IPS-20b (cell line): ENCODE results near the gene RAP1GAP.

ENCODE experiments used
- H3K27ac ChIP-seq: one replicate; pipeline ENCODE4 v1.5.1; 2013; ENCODE audit warnings: low read length
- H3K27me3 ChIP-seq: 2 replicates; pipeline ENCODE4 v1.6.1; 2013; ENCODE audit warnings: mild to moderate bottlenecking, low read length, inconsistent platforms; ENCODE audit not compliant: insufficient read depth
- H3K36me3 ChIP-seq: 2 replicates; pipeline ENCODE4 v1.6.1; 2013; ENCODE audit warnings: low read depth, mild to moderate bottlenecking, inconsistent platforms, low read length, moderate library complexity; ENCODE audit not compliant: insufficient read depth
- H3K4me1 ChIP-seq: 2 replicates; pipeline ENCODE4 v1.6.1; 2013; ENCODE audit warnings: mild to moderate bottlenecking, control low read depth, inconsistent platforms, low read length, moderate library complexity; ENCODE audit not compliant: insufficient read depth
- H3K4me3 ChIP-seq: 2 replicates; pipeline ENCODE4 v1.5.1; 2013; ENCODE audit warnings: mild to moderate bottlenecking, low read length, inconsistent platforms
- H3K9ac ChIP-seq: 2 replicates; pipeline ENCODE4 v1.6.1; 2013; ENCODE audit warnings: low read depth, mild to moderate bottlenecking, inconsistent platforms, low read length, moderate library complexity
- H3K9me3 ChIP-seq: 2 replicates; pipeline ENCODE4 v1.6.1; 2013; ENCODE audit warnings: mild to moderate bottlenecking, low read depth, low read length, inconsistent platforms; ENCODE audit not compliant: insufficient read depth

The RAP1GAP gene

DNA sequence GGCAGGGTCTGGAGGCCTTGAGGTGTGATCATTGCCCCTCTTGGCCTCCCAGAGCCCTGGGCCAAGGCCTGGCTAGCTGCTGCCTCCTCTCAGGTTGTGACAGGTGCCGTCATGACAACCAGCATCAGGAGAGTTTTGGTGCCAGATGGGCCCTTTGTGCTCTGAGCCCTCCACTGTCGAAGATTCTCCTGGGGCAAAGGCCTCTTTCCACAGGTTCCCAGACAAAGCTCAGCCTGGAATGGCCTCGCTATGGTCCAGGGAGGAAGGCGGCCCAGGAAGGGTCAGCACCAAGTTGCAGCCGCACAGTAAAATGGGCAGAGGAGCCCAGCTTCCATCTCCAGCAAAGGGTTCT is 81.6 kb downstream of the RAP1GAP start:
- Histone ChIP-seq H3K36me3 (no peaks in the 10 kb centered on the region), H3K4me1 (peaks cover 18% of the 10 kb centered on the region; the same call in 1 of the 2 replicates), H3K9me3 (no peaks in the 10 kb centered on the region), H3K9ac (no peak overlapping the region), H3K27ac (no peak overlapping the region), H3K27me3 (peaks cover 36% of the 10 kb centered on the region), H3K4me3 (no peak overlapping the region)

DNA sequence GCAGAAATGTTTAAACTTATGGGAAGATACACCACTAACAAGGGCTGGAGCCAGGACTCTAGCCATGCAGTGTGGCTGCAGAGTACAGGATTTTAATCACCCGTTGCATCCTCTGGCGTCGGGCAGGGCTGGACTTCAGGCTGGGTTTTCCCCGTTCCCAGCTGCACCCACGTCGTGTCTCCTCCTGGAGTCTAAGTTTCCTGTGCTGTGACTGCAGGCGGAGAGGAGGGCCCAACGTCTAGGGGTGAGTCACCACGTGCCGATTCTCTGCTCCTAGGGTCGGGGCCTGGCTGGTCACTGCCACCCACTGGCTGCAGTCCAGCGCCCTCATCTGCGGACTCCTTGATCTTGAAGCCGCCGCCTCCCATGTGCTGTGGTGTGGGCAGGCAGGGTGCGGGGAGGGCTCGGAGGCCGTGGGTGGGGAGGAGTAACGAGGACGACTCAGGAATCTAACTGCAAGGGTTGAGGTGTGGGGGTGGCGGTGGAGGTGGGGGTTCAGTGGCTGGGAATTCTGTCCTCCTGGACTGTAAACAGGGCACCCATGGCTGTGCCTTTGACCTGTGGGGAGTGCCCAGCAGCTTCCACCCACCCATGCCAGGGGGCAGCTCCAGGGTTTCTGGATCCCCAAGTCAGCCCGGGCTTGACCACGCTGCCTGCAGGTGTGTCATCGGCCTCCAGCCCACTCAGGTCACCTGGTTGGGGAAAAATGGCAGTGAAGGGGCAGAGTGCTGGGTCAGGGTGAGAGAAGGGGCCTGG is 82.1 kb downstream of the RAP1GAP start:
- Histone ChIP-seq H3K27ac (no peak overlapping the region), H3K9ac (no peak overlapping the region), H3K36me3 (no peaks in the 10 kb centered on the region), H3K4me3 (no peak overlapping the region), H3K9me3 (no peaks in the 10 kb centered on the region), H3K27me3 (peaks cover 36% of the 10 kb centered on the region), H3K4me1 (peaks cover 18% of the 10 kb centered on the region; the same call in 1 of the 2 replicates)

DNA sequence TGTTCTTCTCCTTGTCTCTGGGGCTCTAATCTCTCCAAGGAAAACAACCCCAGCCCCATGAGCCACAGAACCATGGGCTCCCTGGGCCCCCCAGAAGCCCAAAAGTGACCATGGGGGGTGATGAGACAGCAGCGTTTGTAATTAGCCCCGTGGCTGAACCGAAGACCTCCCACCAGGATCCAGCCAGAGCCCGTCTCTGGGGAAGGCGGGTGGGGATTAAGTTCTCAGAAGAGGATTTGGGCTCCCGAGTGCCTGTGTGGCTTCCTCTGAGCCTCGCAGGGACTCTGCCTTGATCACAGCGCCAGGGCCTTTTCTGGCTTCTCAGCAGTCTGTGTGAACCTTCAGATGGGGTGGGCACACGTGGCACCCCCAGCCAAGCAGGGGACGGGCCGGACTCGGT is 82.9 kb downstream of the RAP1GAP start:
- Histone ChIP-seq H3K4me1 (peaks cover 11% of the 10 kb centered on the region; the same call in 1 of the 2 replicates), H3K4me3 (no peak overlapping the region), H3K36me3 (no peaks in the 10 kb centered on the region), H3K27ac (no peak overlapping the region), H3K9me3 (no peaks in the 10 kb centered on the region), H3K9ac (no peak overlapping the region), H3K27me3 (peaks cover 36% of the 10 kb centered on the region)

DNA sequence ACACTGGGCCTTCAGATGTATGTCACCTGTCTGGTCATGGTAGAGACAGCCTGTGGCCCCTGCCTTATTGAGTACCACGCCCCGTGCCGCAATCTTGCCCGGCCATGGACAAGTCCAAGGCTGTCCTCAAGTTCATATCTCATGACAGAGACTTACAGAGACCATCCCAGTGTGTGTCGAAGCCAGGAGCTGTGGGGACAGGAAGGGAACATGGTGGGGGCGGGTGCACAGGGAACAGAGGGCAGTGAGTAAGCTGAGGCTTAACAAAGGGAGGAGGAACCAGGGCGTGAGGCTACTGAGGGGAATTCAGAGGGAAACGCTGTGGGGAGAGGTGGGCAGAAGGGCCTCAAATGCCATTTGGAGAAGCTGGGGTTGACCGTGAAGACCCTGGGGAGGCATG is 84.1 kb downstream of the RAP1GAP start:
- Histone ChIP-seq H3K27me3 (peaks cover 36% of the 10 kb centered on the region), H3K9ac (no peak overlapping the region), H3K36me3 (no peaks in the 10 kb centered on the region)

DNA sequence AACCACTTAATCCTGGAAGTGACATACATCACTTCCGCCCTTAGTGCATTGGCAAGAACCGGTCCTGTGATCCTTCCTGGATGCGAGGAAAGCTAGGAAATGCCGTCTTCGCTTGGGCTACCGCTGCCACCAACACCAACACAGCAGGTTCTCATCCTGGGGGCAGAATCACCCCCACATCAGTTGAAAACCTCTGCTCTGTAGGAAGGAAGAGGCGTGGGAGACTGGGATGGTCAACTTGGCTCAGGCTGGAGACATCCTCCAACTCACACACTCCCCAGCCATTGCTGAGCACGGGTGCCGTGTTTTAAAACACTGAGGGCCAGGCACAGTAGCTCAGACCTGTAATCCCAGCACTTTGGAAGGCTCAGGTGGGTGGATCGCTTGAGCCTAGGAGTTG is 85.1 kb downstream of the RAP1GAP start:
- Histone ChIP-seq H3K36me3 (no peaks in the 10 kb centered on the region), H3K9me3 (no peaks in the 10 kb centered on the region), H3K27ac (no peak overlapping the region), H3K27me3 (peaks cover 33% of the 10 kb centered on the region), H3K4me3 (no peak overlapping the region), H3K9ac (no peak overlapping the region), H3K4me1 (0 out of 2 replicates have a peak, but pooled peaks cover 6% of the 10 kb centered on the region)

More for the DNA sequence above, 84.1 kb downstream of the RAP1GAP start:
- H3K4me3 ChIP-seq, result no peak overlapping the region
- H3K9me3 ChIP-seq, result no peaks in the 10 kb centered on the region
- H3K27ac ChIP-seq, result no peak overlapping the region
- H3K4me1 ChIP-seq, result 0 out of 2 replicates have a peak, but pooled peaks cover 6% of the 10 kb centered on the region

DNA sequence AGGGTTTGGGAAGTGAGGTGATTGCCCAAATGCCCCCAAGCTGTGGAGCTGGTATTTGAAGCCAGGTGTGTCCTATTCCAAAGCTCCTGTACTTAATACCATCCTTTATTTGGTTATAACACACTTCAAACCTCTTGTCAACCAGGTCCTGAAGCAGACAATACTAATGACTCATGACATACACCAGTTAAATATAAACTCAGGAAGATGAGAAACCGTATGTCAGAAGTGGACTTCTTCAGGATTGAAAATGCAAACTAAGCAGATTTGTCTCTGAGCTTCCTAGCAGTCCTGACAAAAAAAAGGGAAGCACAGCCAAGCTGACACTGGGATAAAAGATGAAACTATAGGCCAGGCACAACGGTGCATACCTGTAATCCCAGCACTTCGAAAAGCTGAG is 89.4 kb downstream of the RAP1GAP start:
- no peak overlapping the region for H3K9ac ChIP-seq
- no peaks in the 10 kb centered on the region for H3K9me3 ChIP-seq
- H3K27ac ChIP-seq, result no peak overlapping the region
- peaks cover 14% of the 10 kb centered on the region for H3K27me3 ChIP-seq
- peaks cover 5% of the 10 kb centered on the region; the same call in 1 of the 2 replicates for H3K4me1 ChIP-seq
- no peak overlapping the region for H3K4me3 ChIP-seq
- no peaks in the 10 kb centered on the region for H3K36me3 ChIP-seq

DNA sequence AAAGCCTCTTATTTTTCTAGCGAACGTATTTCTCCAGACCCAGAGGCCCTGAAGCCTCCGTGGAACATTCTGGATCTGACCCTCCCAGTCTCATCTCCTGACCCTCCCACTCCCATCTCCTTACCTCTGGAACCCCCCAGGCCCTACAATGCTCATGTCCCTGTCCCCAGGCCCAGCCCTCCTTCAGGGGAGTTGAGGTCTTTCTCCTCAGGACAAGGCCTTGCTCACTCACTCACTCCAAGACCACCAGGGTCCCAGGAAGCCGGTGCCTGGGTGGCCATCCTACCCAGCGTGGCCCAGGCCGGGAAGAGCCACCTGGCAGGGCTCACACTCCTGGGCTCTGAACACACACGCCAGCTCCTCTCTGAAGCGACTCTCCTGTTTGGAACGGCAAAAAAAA is 91.2 kb downstream of the RAP1GAP start:
- H3K9ac ChIP-seq, result no peak overlapping the region
- H3K27me3 ChIP-seq, result peaks cover 3% of the 10 kb centered on the region; the same call in 1 of the 2 replicates
- no peaks in the 10 kb centered on the region for H3K9me3 ChIP-seq
- H3K4me3 ChIP-seq, result no peak overlapping the region
- no peaks in the 10 kb centered on the region for H3K36me3 ChIP-seq
- peaks cover 9% of the 10 kb centered on the region; the same call in 1 of the 2 replicates for H3K4me1 ChIP-seq
- no peak overlapping the region for H3K27ac ChIP-seq

DNA sequence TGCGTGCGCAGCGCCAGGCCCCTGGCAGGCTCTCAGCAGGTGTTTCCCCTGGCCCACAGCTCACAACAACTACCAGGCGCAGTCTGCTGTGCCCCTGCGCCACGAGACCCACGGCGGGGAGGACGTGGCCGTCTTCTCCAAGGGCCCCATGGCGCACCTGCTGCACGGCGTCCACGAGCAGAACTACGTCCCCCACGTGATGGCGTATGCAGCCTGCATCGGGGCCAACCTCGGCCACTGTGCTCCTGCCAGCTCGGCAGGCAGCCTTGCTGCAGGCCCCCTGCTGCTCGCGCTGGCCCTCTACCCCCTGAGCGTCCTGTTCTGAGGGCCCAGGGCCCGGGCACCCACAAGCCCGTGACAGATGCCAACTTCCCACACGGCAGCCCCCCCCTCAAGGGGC is 91.8 kb downstream of the RAP1GAP start:
- Histone ChIP-seq H3K27me3 (no peaks in the 10 kb centered on the region; the same call in 1 of the 2 replicates), H3K9ac (no peak overlapping the region), H3K9me3 (no peaks in the 10 kb centered on the region), H3K4me3 (no peak overlapping the region), H3K27ac (no peak overlapping the region), H3K4me1 (peaks cover 9% of the 10 kb centered on the region; the same call in 1 of the 2 replicates), H3K36me3 (no peaks in the 10 kb centered on the region)

DNA sequence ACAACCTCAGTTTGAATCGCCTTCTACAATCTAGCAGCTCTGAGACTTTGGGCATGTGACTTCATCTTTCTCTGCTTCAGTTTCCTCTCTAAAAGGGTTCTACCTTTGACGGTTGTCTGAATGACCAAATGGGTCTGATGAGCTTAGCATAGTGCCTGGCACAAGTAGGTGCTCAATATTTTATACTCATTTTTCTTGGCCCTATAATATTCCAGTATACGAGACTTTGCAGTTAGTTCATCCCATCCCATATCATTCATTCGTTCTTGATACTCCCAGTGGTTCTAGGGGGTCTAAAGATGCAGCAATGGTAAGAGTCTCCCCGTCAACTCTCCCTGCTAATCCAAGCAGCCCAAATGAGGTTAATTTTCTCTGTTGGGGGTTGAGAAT is 92.4 kb downstream of the RAP1GAP start:
- no peak overlapping the region for H3K27ac ChIP-seq
- no peaks in the 10 kb centered on the region for H3K36me3 ChIP-seq
- no peak overlapping the region for H3K4me3 ChIP-seq
- H3K27me3 ChIP-seq, result no peaks in the 10 kb centered on the region; the same call in 1 of the 2 replicates
- H3K9me3 ChIP-seq, result no peaks in the 10 kb centered on the region
- H3K4me1 ChIP-seq, result peaks cover 9% of the 10 kb centered on the region; the same call in 1 of the 2 replicates
- H3K9ac ChIP-seq, result no peak overlapping the region

DNA sequence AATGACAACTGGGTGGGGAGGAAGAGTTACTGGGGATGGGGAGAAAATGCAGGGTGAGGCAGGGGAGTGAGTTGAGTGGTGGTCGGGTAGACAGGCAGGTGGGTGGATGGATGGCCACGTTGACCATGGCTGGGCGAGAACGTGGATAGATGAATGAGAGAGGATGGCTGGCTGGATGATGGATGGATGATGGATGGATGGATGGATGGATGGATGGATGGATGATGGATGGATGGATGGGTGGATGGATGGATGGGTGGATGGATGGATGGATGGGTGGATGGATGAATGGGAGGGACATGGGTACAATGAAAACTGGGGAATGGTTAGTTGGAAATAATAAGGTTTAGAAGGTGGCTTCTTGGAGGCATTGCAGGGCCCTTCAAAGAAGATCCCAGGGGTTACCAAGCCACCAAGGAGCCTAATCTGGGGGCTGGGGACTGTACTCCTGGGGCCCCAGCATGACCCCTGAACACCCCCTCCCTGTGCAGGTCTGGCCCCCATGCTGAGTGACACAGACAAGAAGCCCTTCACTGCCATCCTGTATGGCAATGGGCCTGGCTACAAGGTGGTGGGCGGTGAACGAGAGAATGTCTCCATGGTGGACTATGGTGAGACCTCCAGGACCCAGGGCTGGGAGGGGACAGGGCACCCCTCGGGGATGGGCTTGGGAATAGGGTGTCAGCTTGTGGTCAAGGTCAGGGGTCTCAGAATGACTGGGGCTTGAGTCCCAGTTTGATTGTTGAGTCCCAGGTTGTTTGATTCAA is 92.9 kb downstream of the RAP1GAP start:
- no peaks in the 10 kb centered on the region; the same call in 1 of the 2 replicates for H3K27me3 ChIP-seq
- H3K36me3 ChIP-seq, result no peaks in the 10 kb centered on the region
- H3K4me3 ChIP-seq, result no peak overlapping the region
- peaks cover 9% of the 10 kb centered on the region; the same call in 1 of the 2 replicates for H3K4me1 ChIP-seq
- no peak overlapping the region for H3K9ac ChIP-seq
- H3K27ac ChIP-seq, result no peak overlapping the region
- H3K9me3 ChIP-seq, result no peaks in the 10 kb centered on the region

DNA sequence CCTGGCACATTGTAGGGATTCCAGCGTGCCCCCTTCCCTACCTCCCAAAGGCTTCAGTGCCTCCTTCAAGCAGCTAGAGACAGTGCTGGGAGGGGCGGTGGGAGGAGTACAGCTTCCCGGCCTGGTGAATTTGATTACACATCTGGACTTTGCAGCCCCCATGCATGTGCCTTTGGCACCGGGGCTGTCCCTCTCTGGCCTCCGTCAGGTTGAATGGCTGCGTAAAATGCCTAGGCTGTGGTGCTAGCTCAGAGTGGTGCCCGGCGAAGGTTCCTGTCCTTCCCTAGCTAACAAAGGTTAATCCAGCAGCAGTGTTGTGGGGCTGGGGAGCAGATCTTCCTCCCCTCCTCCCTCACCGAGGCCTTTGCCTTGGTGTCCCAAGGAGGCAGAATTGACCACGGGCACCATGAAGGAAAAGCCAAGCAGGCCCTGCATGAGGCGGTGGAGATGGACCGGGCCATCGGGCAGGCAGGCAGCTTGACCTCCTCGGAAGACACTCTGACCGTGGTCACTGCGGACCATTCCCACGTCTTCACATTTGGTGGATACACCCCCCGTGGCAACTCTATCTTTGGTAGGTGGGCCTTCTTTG is 93.7 kb downstream of the RAP1GAP start:
- Histone ChIP-seq H3K36me3 (peaks cover 4% of the 10 kb centered on the region; the same call in 1 of the 2 replicates), H3K9ac (peak overlapping the region; percentile 35; the same call in 1 of the 2 replicates), H3K4me1 (peaks cover 9% of the 10 kb centered on the region; the same call in 1 of the 2 replicates), H3K9me3 (no peaks in the 10 kb centered on the region), H3K4me3 (no peak overlapping the region), H3K27ac (no peak overlapping the region), H3K27me3 (no peaks in the 10 kb centered on the region; the same call in 1 of the 2 replicates)
